Panc1 (cell line): ENCODE measurements around the gene RDH5. TPM values are rescaled to one million over a fixed set of nuclear protein-coding genes. Genes with fewer than 3 reads are reported as not detected.

ENCODE experiments used
- ATAC-seq: fragments of 200-7000 bp; cut with Tn5 transposase; 2 replicates; pipeline ENCODE4 v1.9.1; 2020; ENCODE audit warnings: mild to moderate bottlenecking, moderate library complexity
- BruUV-seq: library from RNA; stranded (reverse); fragments of 400-500 nt; replicated peaks from 2 replicates; lab custom pipeline; 2021; lab: Mats Ljungman, UMichigan
- CTCF ChIA-PET: fragments of 300-600 bp; sonication (Branson Sonifier 250); formaldehyde crosslinking; loops from one replicate; lab custom pipeline; 2022; ENCODE audit warnings: antibody characterized with exemption; lab: Charles Lee
- POLR2A ChIA-PET: fragments of 300-600 bp; sonication (Branson Sonifier 250); formaldehyde crosslinking; loops from one replicate; lab custom pipeline; 2022; ENCODE audit warnings: antibody characterized with exemption; lab: Charles Lee
- DNase-seq: peaks from one replicate; pipeline ENCODE4 v3.0.0-alpha.2; 2010; ENCODE audit warnings: low read depth, low spot score
- H3K27ac ChIP-seq: 2 replicates; pipeline ENCODE4 v1.5.1; 2011; ENCODE audit warnings: mild to moderate bottlenecking, low read length, inconsistent platforms
- H3K27me3 ChIP-seq: fragments of 200-500 bp; sonication (Bioruptor generic); 2 replicates; pipeline ENCODE4 v1.6.0; 2014; ENCODE audit warnings: low read length, inconsistent platforms; ENCODE audit not compliant: control insufficient read depth, insufficient read depth
- H3K36me3 ChIP-seq: fragments of 200-500 bp; sonication (Bioruptor generic); 2 replicates; pipeline ENCODE4 v1.5.1; 2014; ENCODE audit warnings: inconsistent platforms, mild to moderate bottlenecking, low read length, moderate library complexity; ENCODE audit not compliant: control insufficient read depth, insufficient read depth
- H3K4me1 ChIP-seq: 2 replicates; pipeline ENCODE4 v1.5.1; 2011; ENCODE audit warnings: inconsistent platforms, mild to moderate bottlenecking, low read length, moderate library complexity; ENCODE audit not compliant: control insufficient read depth, insufficient read depth
- H3K4me3 ChIP-seq, 2 experiments: 2 replicates each; pipeline ENCODE4 v1.5.1; 2011 to 2012; ENCODE audit warnings: low read depth in 2 of 2, low read length in 2 of 2, mild to moderate bottlenecking in 2 of 2, inconsistent platforms in 1 of 2, moderate library complexity in 1 of 2
- H3K9me3 ChIP-seq: fragments of 200-500 bp; sonication (Bioruptor generic); 2 replicates; pipeline ENCODE4 v1.5.1; 2014; ENCODE audit warnings: low read depth, mild to moderate bottlenecking, inconsistent platforms, low read length, moderate library complexity; ENCODE audit not compliant: control insufficient read depth, insufficient read depth
- CTCF ChIP-seq: fragments of 450-650 bp; IDR thresholded peaks from 2 replicates; pipeline ENCODE4 v1.5.1; 2017; ENCODE audit warnings: mild to moderate bottlenecking
- POLR2AphosphoS5 ChIP-seq: IDR thresholded peaks from 2 replicates; pipeline ENCODE4 v1.6.1; 2012; ENCODE audit warnings: mild to moderate bottlenecking, low read depth, low read length, moderate library complexity
- REST ChIP-seq, 2 experiments: IDR thresholded peaks; 2 replicates each; pipeline ENCODE4 v1.6.1; 2011 to 2012; ENCODE audit warnings: low read depth in 2 of 2, control low read depth in 1 of 2, low read length in 1 of 2, mild to moderate bottlenecking in 1 of 2, moderate library complexity in 1 of 2; ENCODE audit not compliant: insufficient read depth in 1 of 2
- SIN3A ChIP-seq: IDR thresholded peaks from 2 replicates; pipeline ENCODE4 v1.6.1; 2012; ENCODE audit warnings: low read depth, mild to moderate bottlenecking, low read length, moderate library complexity, borderline replicate concordance; ENCODE audit not compliant: insufficient read depth
- TCF7L2 ChIP-seq: IDR thresholded peaks from 2 replicates; pipeline ENCODE4 v1.6.1; 2011; ENCODE audit warnings: mild to moderate bottlenecking, low read depth, low read length, inconsistent platforms
- in situ Hi-C: cut with HindIII; loops from 2 replicates; pipeline ENCODE4 v1.10.0; 2016; ENCODE audit warnings: low sequenced_read_pairs, low pct_unique_long_range_greater_than_20kb
- intact Hi-C: fragments of 100-400 bp; cut with micrococcal nuclease; formaldehyde crosslinking; loops from one replicate; pipeline ENCODE4 v1.10.0; 2022; ENCODE audit not compliant: unreplicated experiment
- total RNA-seq: library from RNA; stranded (reverse); gene quantifications from one replicate; pipeline ENCODE4 v1.2.1, GENCODE V29; 2021; ENCODE audit not compliant: unreplicated experiment

Gene RDH5
- total RNA-seq, 1 experiment from 2014 or later, result 2.8 TPM

- Histone ChIP-seq H3K27ac (no peak overlapping the region), H3K27me3 (peaks cover 8% of the 10 kb centered on the region; the same call in 1 of the 2 replicates), H3K36me3 (no peaks in the 10 kb centered on the region), H3K9me3 (no peaks in the 10 kb centered on the region), H3K4me1 (no peaks in the 10 kb centered on the region), H3K4me3 (no peak overlapping the region)
- DNase-seq (no peak), ATAC-seq (no peak)
- CTCF ChIA-PET, result no interaction called here
- POLR2A ChIA-PET, result no interaction called here
- no TSS peak for BruUV-seq
- intact Hi-C loops (no loop called here), in situ Hi-C loops (no loop called here)
- TF ChIP-seq TCF7L2 (no peak), REST (IDR thresholded peaks at IDR 0.05; ENCODE audit: insufficient read depth in 1 of 2, low read depth in 2 of 2, low read length in 1 of 2) (no peak), CTCF (no peak), POLR2AphosphoS5 (no peak), SIN3A (no peak)
Observed at GRCh38 chr12:55673638-55674037, 46.6 kb upstream of the RDH5 start.

GRCh38 chr12:55675666-55676065 is 44.5 kb upstream of the RDH5 start:
- Histone ChIP-seq H3K4me1 (no peaks in the 10 kb centered on the region), H3K27me3 (peaks cover 8% of the 10 kb centered on the region; the same call in 1 of the 2 replicates), H3K4me3 (no peak overlapping the region), H3K9me3 (no peaks in the 10 kb centered on the region), H3K27ac (no peak overlapping the region), H3K36me3 (no peaks in the 10 kb centered on the region)
- CTCF ChIA-PET, result no interaction called here
- TF ChIP-seq CTCF, result no peak
- BruUV-seq, result no TSS peak
- DNase-seq (no peak), ATAC-seq (no peak)
- POLR2A ChIA-PET, result no interaction called here
- intact Hi-C loops, result no loop called here
- in situ Hi-C loops, result no loop called here
